Measurements from ENCODE around the gene UNKL. TPM values are rescaled to one million over a fixed set of nuclear protein-coding genes. Genes with fewer than 3 reads are reported as not detected.

UNKL gene
- total RNA-seq, 1 donor from 2014 or later = 30.7 TPM

- no peak overlapping the region for H3K27ac Mint-ChIP-seq (ENCODE audit: unreplicated experiment)
- H3K9me3 Mint-ChIP-seq (ENCODE audit: unreplicated experiment) = peaks cover 2% of the 10 kb centered on the region
- H3K4me3 Mint-ChIP-seq (ENCODE audit: unreplicated experiment) = no peak overlapping the region
- no peaks in the 10 kb centered on the region for H3K36me3 Mint-ChIP-seq (ENCODE audit: unreplicated experiment)
- H3K4me1 Mint-ChIP-seq (ENCODE audit: low read depth, unreplicated experiment) = no peaks in the 10 kb centered on the region
- DNase-seq = no peak
- TF ChIP-seq CTCF (IDR thresholded peaks at IDR 0.05; ENCODE audit: partially characterized antibody, unreplicated experiment) = no peak
- peaks cover 7% of the 10 kb centered on the region for H3K27me3 Mint-ChIP-seq (ENCODE audit: unreplicated experiment)
Observed at GRCh38 chr16:1451702-1452392, 37.3 kb upstream of the UNKL start.

GRCh38 chr16:1450841-1451240 is 36.3 kb upstream of the UNKL start:
- peaks cover 2% of the 10 kb centered on the region for H3K9me3 Mint-ChIP-seq (ENCODE audit: unreplicated experiment)
- H3K36me3 Mint-ChIP-seq (ENCODE audit: unreplicated experiment) = no peaks in the 10 kb centered on the region
- H3K4me1 Mint-ChIP-seq (ENCODE audit: low read depth, unreplicated experiment) = no peaks in the 10 kb centered on the region
- no peak overlapping the region for H3K4me3 Mint-ChIP-seq (ENCODE audit: unreplicated experiment)
- TF ChIP-seq CTCF (IDR thresholded peaks at IDR 0.05; ENCODE audit: partially characterized antibody, unreplicated experiment) = no peak
- peaks cover 4% of the 10 kb centered on the region for H3K27me3 Mint-ChIP-seq (ENCODE audit: unreplicated experiment)
- no peak overlapping the region for H3K27ac Mint-ChIP-seq (ENCODE audit: unreplicated experiment)
- no peak for DNase-seq

- H3K4me3 Mint-ChIP-seq (ENCODE audit: unreplicated experiment) = no peak overlapping the region
- no peak overlapping the region for H3K27ac Mint-ChIP-seq (ENCODE audit: unreplicated experiment)
- H3K27me3 Mint-ChIP-seq (ENCODE audit: unreplicated experiment) = peaks cover 4% of the 10 kb centered on the region
- no peak for TF ChIP-seq CTCF (IDR thresholded peaks at IDR 0.05; ENCODE audit: partially characterized antibody, unreplicated experiment)
- no peaks in the 10 kb centered on the region for H3K4me1 Mint-ChIP-seq (ENCODE audit: low read depth, unreplicated experiment)
- no peaks in the 10 kb centered on the region for H3K36me3 Mint-ChIP-seq (ENCODE audit: unreplicated experiment)
- no peak for DNase-seq
- peaks cover 2% of the 10 kb centered on the region for H3K9me3 Mint-ChIP-seq (ENCODE audit: unreplicated experiment)
Observed at GRCh38 chr16:1450218-1450617, 35.7 kb upstream of the UNKL start.

GRCh38 chr16:1449201-1449788 is 34.8 kb upstream of the UNKL start:
- H3K27me3 Mint-ChIP-seq (ENCODE audit: unreplicated experiment) = peaks cover 3% of the 10 kb centered on the region
- H3K9me3 Mint-ChIP-seq (ENCODE audit: unreplicated experiment) = peaks cover 2% of the 10 kb centered on the region
- no peak for TF ChIP-seq CTCF (IDR thresholded peaks at IDR 0.05; ENCODE audit: partially characterized antibody, unreplicated experiment)
- H3K4me3 Mint-ChIP-seq (ENCODE audit: unreplicated experiment) = no peak overlapping the region
- H3K27ac Mint-ChIP-seq (ENCODE audit: unreplicated experiment) = no peak overlapping the region
- H3K4me1 Mint-ChIP-seq (ENCODE audit: low read depth, unreplicated experiment) = no peaks in the 10 kb centered on the region
- no peak for DNase-seq
- H3K36me3 Mint-ChIP-seq (ENCODE audit: unreplicated experiment) = no peaks in the 10 kb centered on the region

- Mint-ChIP-seq H3K9me3 (ENCODE audit: unreplicated experiment) (peaks cover 2% of the 10 kb centered on the region), H3K4me1 (ENCODE audit: low read depth, unreplicated experiment) (no peaks in the 10 kb centered on the region), H3K27me3 (ENCODE audit: unreplicated experiment) (peaks cover 2% of the 10 kb centered on the region), H3K4me3 (ENCODE audit: unreplicated experiment) (no peak overlapping the region), H3K36me3 (ENCODE audit: unreplicated experiment) (no peaks in the 10 kb centered on the region), H3K27ac (ENCODE audit: unreplicated experiment) (no peak overlapping the region)
- no peak for DNase-seq
- TF ChIP-seq CTCF (IDR thresholded peaks at IDR 0.05; ENCODE audit: partially characterized antibody, unreplicated experiment) = no peak
Observed at GRCh38 chr16:1448536-1449116, 34.1 kb upstream of the UNKL start.
